ENCODE data around the gene R3HDM4.

R3HDM4 gene

GRCh38 chr19:850221-850978, 62.6 kb downstream of the R3HDM4 start:
- TF ChIP-seq GATA3 (IDR thresholded peaks at IDR 0.05; ENCODE audit: low read depth, low read length) (no peak), GATA2 (IDR thresholded peaks at IDR 0.05; ENCODE audit: low read depth, low read length) (no peak)

GRCh38 chr19:849195-849594, 63.8 kb downstream of the R3HDM4 start:
- peak; percentile 19; the same call in 1 of the 2 replicates for TF ChIP-seq GATA2 (IDR thresholded peaks at IDR 0.05; ENCODE audit: low read depth, low read length)

GRCh38 chr19:848386-848921, 64.6 kb downstream of the R3HDM4 start:
- TF ChIP-seq GATA3 (IDR thresholded peaks at IDR 0.05; ENCODE audit: low read depth, low read length), result no peak
- TF ChIP-seq GATA2 (IDR thresholded peaks at IDR 0.05; ENCODE audit: low read depth, low read length), result no peak

All from SH-SY5Y (cell line).